ENCODE data around the gene ARL13A.
"Not testable (repeated sequence)": the region's sequence is repeated elsewhere in the genome, so short reads cannot be mapped to it uniquely, and the experiment has no call there.

Gene ARL13A

DNA sequence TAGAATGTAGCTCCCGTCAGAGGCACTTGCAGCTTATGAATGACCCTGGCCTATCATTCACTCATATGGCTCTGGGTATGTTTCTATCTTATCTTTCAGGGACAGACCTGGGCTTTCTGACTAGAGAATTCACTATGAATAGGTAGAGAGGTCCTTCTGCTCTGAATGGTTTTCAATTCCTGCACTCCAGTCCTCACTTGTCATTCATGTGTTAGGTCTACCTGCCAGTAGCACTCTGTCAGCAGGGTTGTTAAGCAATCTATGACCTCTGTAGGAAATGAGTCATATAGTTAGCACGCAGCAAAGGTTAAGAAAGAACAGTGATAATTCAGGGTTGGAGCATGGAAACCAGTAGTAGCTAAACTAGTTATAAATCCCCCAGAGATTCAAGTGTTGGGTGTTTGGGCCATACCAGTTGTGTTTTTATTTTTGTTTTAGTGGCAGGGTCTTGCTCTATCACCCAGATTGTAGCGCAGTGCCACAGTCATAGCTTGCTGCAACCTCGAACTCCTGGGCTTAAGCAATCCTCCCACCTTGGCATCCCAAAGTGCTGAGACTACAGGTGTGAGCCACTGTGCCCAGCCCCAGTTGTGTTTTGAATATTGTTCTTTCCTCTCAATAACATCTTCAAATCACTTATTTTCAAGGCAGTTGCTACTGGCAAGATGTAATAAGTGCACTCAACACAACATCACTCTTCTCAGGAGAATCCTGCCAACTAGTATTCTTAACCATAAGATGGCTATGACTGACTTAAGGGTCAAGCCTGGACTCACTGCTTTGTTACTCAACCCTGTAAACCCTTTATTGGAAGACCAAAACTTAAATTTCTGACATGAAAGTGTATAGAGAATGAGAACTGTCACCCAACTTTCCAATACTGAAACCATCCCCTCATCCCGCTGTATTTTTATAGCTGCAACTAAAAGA is 25.1 kb downstream of the ARL13A start:
- no peaks in the 10 kb centered on the region for H3K36me3 ChIP-seq (ENCODE audit: insufficient read depth, low read length)
- no peak overlapping the region for H3K27ac ChIP-seq (ENCODE audit: low read depth, low read length)
- no peaks in the 10 kb centered on the region for H3K4me1 ChIP-seq (ENCODE audit: insufficient read depth, low read length)
- H3K9me3 ChIP-seq (ENCODE audit: low read length): no peaks in the 10 kb centered on the region
- no peak overlapping the region for H3K4me3 ChIP-seq (ENCODE audit: low read depth in 1 of 2, low read length in 2 of 2)
- H3K9ac ChIP-seq (ENCODE audit: low read length): no peak overlapping the region
- no peaks in the 10 kb centered on the region for H3K27me3 ChIP-seq (ENCODE audit: control insufficient read depth in 1 of 2, insufficient read depth in 2 of 2, low read length in 2 of 2)

- no peak overlapping the region for H3K9ac ChIP-seq (ENCODE audit: low read length)
- no peaks in the 10 kb centered on the region for H3K9me3 ChIP-seq (ENCODE audit: low read length)
- H3K4me1 ChIP-seq (ENCODE audit: insufficient read depth, low read length): no peaks in the 10 kb centered on the region
- H3K4me3 ChIP-seq (ENCODE audit: low read depth in 1 of 2, low read length in 2 of 2): no peak overlapping the region
- H3K27me3 ChIP-seq (ENCODE audit: control insufficient read depth in 1 of 2, insufficient read depth in 2 of 2, low read length in 2 of 2): no peaks in the 10 kb centered on the region
- no peak overlapping the region for H3K27ac ChIP-seq (ENCODE audit: low read depth, low read length)
- no peaks in the 10 kb centered on the region for H3K36me3 ChIP-seq (ENCODE audit: insufficient read depth, low read length)
Observed at GRCh38 chrX:100995469-100995868, 26.0 kb downstream of the ARL13A start.

DNA sequence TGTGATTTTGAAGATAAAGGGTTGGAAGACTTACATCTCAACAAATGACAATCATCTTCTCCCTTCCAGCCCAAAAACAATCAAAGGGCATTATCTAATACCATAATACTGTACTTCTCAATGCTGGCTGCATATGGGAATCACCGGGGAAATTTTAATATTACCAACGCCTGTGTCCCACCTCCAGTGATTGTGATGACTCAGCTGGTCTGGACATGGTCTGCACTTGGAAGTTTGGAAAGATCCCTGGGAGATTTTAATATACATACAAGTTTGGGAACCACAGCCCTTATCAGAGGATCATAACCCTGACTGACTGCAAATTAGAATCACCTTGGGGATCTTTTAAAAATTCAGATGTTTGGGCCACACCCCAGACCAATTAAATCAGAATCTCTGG is 29.9 kb downstream of the ARL13A start:
- Histone ChIP-seq H3K27me3 (ENCODE audit: control insufficient read depth in 1 of 2, insufficient read depth in 2 of 2, low read length in 2 of 2) (no peaks in the 10 kb centered on the region), H3K36me3 (ENCODE audit: insufficient read depth, low read length) (no peaks in the 10 kb centered on the region), H3K27ac (ENCODE audit: low read depth, low read length) (no peak overlapping the region), H3K9me3 (ENCODE audit: low read length) (no peaks in the 10 kb centered on the region), H3K4me3 (ENCODE audit: low read depth in 1 of 2, low read length in 2 of 2) (no peak overlapping the region), H3K4me1 (ENCODE audit: insufficient read depth, low read length) (no peaks in the 10 kb centered on the region), H3K9ac (ENCODE audit: low read length) (no peak overlapping the region)

GRCh38 chrX:101009090-101009489 is 39.6 kb downstream of the ARL13A start:
- no peak overlapping the region for H3K9ac ChIP-seq (ENCODE audit: low read length)
- no peaks in the 10 kb centered on the region for H3K36me3 ChIP-seq (ENCODE audit: insufficient read depth, low read length)
- H3K9me3 ChIP-seq (ENCODE audit: low read length): no peaks in the 10 kb centered on the region
- no peak overlapping the region for H3K27ac ChIP-seq (ENCODE audit: low read depth, low read length)
- no peaks in the 10 kb centered on the region for H3K27me3 ChIP-seq (ENCODE audit: control insufficient read depth in 1 of 2, insufficient read depth in 2 of 2, low read length in 2 of 2)
- H3K4me1 ChIP-seq (ENCODE audit: insufficient read depth, low read length): no peaks in the 10 kb centered on the region
- H3K4me3 ChIP-seq (ENCODE audit: low read depth in 1 of 2, low read length in 2 of 2): no peak overlapping the region

GRCh38 chrX:101012031-101012430 is 42.5 kb downstream of the ARL13A start:
- not testable (repeated sequence) for H3K27me3 ChIP-seq (ENCODE audit: control insufficient read depth in 1 of 2, insufficient read depth in 2 of 2, low read length in 2 of 2); H3K4me1 ChIP-seq (ENCODE audit: insufficient read depth, low read length); H3K9ac ChIP-seq (ENCODE audit: low read length); H3K36me3 ChIP-seq (ENCODE audit: insufficient read depth, low read length); H3K9me3 ChIP-seq (ENCODE audit: low read length); H3K4me3 ChIP-seq (ENCODE audit: low read depth in 1 of 2, low read length in 2 of 2); H3K27ac ChIP-seq (ENCODE audit: low read depth, low read length)

- peaks cover 17% of the 10 kb centered on the region for H3K36me3 ChIP-seq (ENCODE audit: insufficient read depth, low read length)
Observed at GRCh38 chrX:101022020-101022419, 52.5 kb downstream of the ARL13A start.

DNA sequence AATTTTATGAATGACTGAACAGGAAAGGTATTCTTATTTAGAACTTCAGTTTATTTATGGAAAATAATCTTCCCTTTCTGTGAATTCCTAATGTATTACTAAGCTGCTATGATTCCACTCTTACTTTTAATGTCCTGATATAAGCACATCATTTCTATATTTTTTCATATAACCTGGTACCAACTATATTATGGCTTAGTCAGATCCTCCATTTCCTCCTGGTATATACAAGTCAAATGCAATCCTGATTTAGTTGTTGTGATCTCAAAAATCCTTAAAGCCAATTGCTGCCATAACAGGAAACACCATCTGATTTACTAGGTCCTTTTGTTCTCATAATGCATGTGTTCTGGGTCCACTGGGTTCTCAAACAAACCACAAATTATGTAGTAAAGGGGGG is 55.6 kb downstream of the ARL13A start:
- Histone ChIP-seq H3K4me3 (ENCODE audit: low read depth in 1 of 2, low read length in 2 of 2) (no peak overlapping the region), H3K9ac (ENCODE audit: low read length) (no peak overlapping the region)

More at GRCh38 chrX:101022020-101022419, 52.5 kb downstream of the ARL13A start:
- no peaks in the 10 kb centered on the region for H3K9me3 ChIP-seq (ENCODE audit: low read length)
- H3K4me1 ChIP-seq (ENCODE audit: insufficient read depth, low read length): no peaks in the 10 kb centered on the region
- H3K27me3 ChIP-seq (ENCODE audit: control insufficient read depth in 1 of 2, insufficient read depth in 2 of 2, low read length in 2 of 2): no peaks in the 10 kb centered on the region
- no peak overlapping the region for H3K27ac ChIP-seq (ENCODE audit: low read depth, low read length)
- no peak overlapping the region for H3K4me3 ChIP-seq (ENCODE audit: low read depth in 1 of 2, low read length in 2 of 2)
- H3K9ac ChIP-seq (ENCODE audit: low read length): no peak overlapping the region

GRCh38 chrX:101028562-101028961 is 59.1 kb downstream of the ARL13A start:
- H3K36me3 ChIP-seq (ENCODE audit: insufficient read depth, low read length): peaks cover 6% of the 10 kb centered on the region

More for the DNA sequence above, 55.6 kb downstream of the ARL13A start:
- Histone ChIP-seq H3K4me1 (ENCODE audit: insufficient read depth, low read length) (no peaks in the 10 kb centered on the region), H3K36me3 (ENCODE audit: insufficient read depth, low read length) (peaks cover 11% of the 10 kb centered on the region), H3K27ac (ENCODE audit: low read depth, low read length) (no peak overlapping the region), H3K27me3 (ENCODE audit: control insufficient read depth in 1 of 2, insufficient read depth in 2 of 2, low read length in 2 of 2) (no peaks in the 10 kb centered on the region), H3K9me3 (ENCODE audit: low read length) (no peaks in the 10 kb centered on the region)

DNA sequence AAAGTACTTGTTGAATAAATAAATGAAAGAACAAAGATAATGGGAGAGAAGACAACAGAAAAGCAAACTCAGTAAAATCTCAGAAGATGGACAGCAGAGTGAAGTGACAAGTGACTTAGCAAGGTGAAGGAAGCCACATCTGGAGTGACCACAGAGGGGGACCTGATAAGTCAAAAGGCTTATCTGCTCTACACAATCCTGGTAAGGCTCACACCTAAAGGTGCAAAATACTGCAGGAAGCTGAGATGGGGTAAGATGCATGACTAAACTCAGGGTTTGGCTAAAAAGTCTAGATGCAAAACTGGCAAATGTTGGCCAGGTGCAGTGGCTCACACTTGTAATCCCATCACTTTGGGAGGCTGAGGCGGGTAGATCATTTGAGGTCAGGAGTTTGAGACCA is 60.2 kb downstream of the ARL13A start:
- no peak overlapping the region for H3K9ac ChIP-seq (ENCODE audit: low read length)
- H3K36me3 ChIP-seq (ENCODE audit: insufficient read depth, low read length): peaks cover 6% of the 10 kb centered on the region
- H3K27ac ChIP-seq (ENCODE audit: low read depth, low read length): no peak overlapping the region
- H3K9me3 ChIP-seq (ENCODE audit: low read length): no peaks in the 10 kb centered on the region
- no peaks in the 10 kb centered on the region for H3K4me1 ChIP-seq (ENCODE audit: insufficient read depth, low read length)
- no peak overlapping the region for H3K4me3 ChIP-seq (ENCODE audit: low read depth in 1 of 2, low read length in 2 of 2)
- no peaks in the 10 kb centered on the region for H3K27me3 ChIP-seq (ENCODE audit: control insufficient read depth in 1 of 2, insufficient read depth in 2 of 2, low read length in 2 of 2)

More at GRCh38 chrX:101028562-101028961, 59.1 kb downstream of the ARL13A start:
- Histone ChIP-seq H3K4me1 (ENCODE audit: insufficient read depth, low read length) (no peaks in the 10 kb centered on the region), H3K27me3 (ENCODE audit: control insufficient read depth in 1 of 2, insufficient read depth in 2 of 2, low read length in 2 of 2) (no peaks in the 10 kb centered on the region), H3K4me3 (ENCODE audit: low read depth in 1 of 2, low read length in 2 of 2) (no peak overlapping the region), H3K9me3 (ENCODE audit: low read length) (no peaks in the 10 kb centered on the region), H3K27ac (ENCODE audit: low read depth, low read length) (no peak overlapping the region), H3K9ac (ENCODE audit: low read length) (no peak overlapping the region)

- H3K9me3 ChIP-seq (ENCODE audit: low read length): no peaks in the 10 kb centered on the region
- H3K27me3 ChIP-seq (ENCODE audit: control insufficient read depth in 1 of 2, insufficient read depth in 2 of 2, low read length in 2 of 2): no peaks in the 10 kb centered on the region
- no peak overlapping the region for H3K27ac ChIP-seq (ENCODE audit: low read depth, low read length)
- H3K4me3 ChIP-seq (ENCODE audit: low read depth in 1 of 2, low read length in 2 of 2): no peak overlapping the region
- no peaks in the 10 kb centered on the region for H3K4me1 ChIP-seq (ENCODE audit: insufficient read depth, low read length)
- H3K36me3 ChIP-seq (ENCODE audit: insufficient read depth, low read length): peaks cover 6% of the 10 kb centered on the region
- no peak overlapping the region for H3K9ac ChIP-seq (ENCODE audit: low read length)
Observed at GRCh38 chrX:101037231-101037630, 67.7 kb downstream of the ARL13A start.

- Histone ChIP-seq H3K36me3 (ENCODE audit: insufficient read depth, low read length) (peaks cover 7% of the 10 kb centered on the region), H3K27me3 (ENCODE audit: control insufficient read depth in 1 of 2, insufficient read depth in 2 of 2, low read length in 2 of 2) (no peaks in the 10 kb centered on the region), H3K9ac (ENCODE audit: low read length) (no peak overlapping the region), H3K9me3 (ENCODE audit: low read length) (no peaks in the 10 kb centered on the region), H3K4me1 (ENCODE audit: insufficient read depth, low read length) (no peaks in the 10 kb centered on the region), H3K27ac (ENCODE audit: low read depth, low read length) (no peak overlapping the region), H3K4me3 (ENCODE audit: low read depth in 1 of 2, low read length in 2 of 2) (no peak overlapping the region)
Observed at GRCh38 chrX:101040197-101040596, 70.7 kb downstream of the ARL13A start.

Measured in muscle layer of colon (tissue), 2 donors.